ENCODE measurements around the gene CACNA1A.
"Not testable (repeated sequence)": the region's sequence is repeated elsewhere in the genome, so short reads cannot be mapped to it uniquely, and the experiment has no call there.

Gene CACNA1A

DNA sequence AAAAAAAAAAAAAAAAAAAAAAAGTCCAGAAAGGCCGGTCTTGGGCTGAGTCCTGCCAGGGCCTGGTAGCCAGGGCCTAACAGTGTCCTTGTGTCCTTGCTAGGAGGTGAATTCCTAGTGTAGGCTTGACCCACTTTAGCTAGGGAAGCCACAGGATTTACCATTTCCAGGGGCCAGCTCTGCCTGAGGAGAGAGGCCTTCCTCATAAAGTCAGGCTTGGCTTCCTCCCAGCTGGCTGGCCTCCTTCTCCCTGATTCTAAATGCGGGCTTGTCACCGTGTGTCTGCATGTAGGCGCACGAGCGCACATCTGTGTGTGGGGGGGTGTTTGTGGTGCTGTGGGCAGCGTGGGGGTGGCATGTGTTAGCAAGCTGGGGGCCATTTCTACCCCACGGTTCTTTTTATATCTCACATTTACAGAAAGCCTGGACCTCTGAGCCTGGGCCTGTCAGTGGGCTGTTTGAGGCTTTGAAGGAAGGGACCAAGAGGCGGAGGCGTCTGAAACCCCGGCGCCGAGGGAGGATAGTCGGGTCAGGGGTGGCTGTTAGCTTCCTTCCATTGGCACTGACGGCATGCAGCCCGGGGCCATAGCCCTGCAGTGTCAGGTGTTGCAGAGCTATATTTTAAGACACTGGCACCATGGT is 324.4 kb downstream of the CACNA1A start:
- TF ChIP-seq, protein P1, sequence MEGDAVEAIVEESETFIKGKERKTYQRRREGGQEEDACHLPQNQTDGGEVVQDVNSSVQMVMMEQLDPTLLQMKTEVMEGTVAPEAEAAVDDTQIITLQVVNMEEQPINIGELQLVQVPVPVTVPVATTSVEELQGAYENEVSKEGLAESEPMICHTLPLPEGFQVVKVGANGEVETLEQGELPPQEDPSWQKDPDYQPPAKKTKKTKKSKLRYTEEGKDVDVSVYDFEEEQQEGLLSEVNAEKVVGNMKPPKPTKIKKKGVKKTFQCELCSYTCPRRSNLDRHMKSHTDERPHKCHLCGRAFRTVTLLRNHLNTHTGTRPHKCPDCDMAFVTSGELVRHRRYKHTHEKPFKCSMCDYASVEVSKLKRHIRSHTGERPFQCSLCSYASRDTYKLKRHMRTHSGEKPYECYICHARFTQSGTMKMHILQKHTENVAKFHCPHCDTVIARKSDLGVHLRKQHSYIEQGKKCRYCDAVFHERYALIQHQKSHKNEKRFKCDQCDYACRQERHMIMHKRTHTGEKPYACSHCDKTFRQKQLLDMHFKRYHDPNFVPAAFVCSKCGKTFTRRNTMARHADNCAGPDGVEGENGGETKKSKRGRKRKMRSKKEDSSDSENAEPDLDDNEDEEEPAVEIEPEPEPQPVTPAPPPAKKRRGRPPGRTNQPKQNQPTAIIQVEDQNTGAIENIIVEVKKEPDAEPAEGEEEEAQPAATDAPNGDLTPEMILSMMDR (IDR thresholded peaks at IDR 0.05; ENCODE audit: low read depth, low read length): no peak
- DNase-seq (ENCODE audit: extremely low read depth, low read depth): no peak

DNA sequence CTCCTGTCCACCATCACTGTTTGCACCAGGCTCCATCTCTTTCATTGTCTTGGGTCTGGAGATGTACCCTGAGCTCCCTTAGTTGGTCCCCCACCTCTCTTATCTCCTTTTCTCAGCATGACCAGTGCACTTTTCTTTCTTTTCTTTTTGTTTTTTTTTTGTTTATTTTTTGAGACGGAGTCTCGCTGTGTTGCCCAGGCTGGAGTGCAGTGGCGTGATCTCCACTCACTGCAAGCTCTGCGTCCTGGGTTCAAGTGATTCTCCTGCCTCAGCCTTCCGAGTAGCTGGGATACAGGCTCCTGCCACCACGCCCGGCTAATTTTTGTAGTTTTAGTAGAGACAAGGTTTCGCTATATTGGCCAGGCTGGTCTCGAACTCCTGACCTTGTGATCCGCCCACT is 328.0 kb downstream of the CACNA1A start:
- DNase-seq (ENCODE audit: extremely low read depth, low read depth): not testable (repeated sequence)

DNA sequence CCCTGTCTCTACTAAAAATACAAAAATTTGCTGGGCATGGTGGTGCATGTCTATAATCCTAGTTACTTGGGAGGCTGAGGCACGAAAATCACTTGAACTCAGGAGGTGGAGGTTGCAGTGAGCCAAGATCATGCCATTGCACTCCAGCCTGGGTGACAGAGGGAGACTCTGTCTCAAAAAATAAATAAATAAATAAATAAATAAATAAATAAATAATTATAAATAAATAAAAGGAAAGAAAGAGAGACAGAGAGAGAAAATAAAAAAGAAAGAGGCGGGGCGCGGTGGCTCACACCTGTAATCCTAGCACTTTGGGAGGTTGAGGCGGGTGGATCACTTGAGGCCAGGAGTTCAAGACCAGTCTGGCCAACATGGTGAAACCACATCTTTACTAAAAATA is 328.7 kb downstream of the CACNA1A start:
- DNase-seq (ENCODE audit: extremely low read depth, low read depth): not testable (repeated sequence)

DNA sequence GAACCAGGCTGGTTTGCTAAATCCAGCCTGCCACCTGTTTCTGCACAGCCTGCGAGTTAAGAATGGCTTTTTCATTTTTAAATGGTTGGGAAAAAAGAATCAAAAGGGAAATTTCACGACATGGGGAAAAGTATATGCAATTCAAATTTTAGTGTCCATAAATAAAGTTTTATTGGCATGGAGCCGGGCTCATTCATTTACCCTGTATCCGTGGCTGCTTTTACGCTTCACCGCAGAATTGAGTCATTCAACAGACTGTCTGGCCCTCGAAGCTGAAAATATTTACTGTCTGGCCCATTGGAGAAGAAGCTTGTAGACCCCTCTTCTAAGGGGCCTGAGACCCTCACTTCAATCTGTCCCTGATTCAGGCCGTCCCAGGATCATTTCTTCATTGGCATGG is 329.9 kb downstream of the CACNA1A start:
- no peak for DNase-seq (ENCODE audit: extremely low read depth, low read depth)
- TF ChIP-seq, protein P1 (IDR thresholded peaks at IDR 0.05; ENCODE audit: low read depth, low read length): no peak

DNA sequence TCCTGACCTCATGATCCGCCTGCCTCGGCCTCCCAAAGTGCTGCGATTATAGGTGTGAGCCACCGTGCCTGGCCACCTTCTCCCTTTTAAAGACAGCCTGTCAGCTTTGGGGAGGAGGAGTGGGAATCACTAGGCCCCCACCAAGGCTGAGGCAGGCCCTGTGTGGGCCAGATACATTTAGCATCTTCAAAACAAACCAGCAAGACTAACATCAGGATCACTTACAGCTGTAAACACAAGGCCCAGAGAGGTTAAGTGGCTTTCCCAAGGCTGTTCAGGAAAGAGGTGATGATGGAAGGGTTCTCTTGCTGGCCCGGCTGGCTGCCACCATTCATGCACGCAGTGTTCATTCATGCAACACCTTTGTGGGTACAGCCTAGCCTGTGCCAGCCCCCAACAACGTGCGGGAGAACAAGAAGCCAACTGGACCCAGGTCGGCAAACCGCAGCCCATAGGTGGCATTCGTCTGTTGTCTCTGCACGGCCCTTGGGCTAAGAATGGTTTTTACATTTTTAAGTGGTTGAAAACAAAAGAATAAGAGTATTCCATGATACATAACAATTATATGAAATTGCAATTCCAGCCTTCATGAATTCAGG is 333.0 kb downstream of the CACNA1A start:
- TF ChIP-seq, protein P1 (IDR thresholded peaks at IDR 0.05; ENCODE audit: low read depth, low read length): no peak
- DNase-seq (ENCODE audit: extremely low read depth, low read depth): no peak

DNA sequence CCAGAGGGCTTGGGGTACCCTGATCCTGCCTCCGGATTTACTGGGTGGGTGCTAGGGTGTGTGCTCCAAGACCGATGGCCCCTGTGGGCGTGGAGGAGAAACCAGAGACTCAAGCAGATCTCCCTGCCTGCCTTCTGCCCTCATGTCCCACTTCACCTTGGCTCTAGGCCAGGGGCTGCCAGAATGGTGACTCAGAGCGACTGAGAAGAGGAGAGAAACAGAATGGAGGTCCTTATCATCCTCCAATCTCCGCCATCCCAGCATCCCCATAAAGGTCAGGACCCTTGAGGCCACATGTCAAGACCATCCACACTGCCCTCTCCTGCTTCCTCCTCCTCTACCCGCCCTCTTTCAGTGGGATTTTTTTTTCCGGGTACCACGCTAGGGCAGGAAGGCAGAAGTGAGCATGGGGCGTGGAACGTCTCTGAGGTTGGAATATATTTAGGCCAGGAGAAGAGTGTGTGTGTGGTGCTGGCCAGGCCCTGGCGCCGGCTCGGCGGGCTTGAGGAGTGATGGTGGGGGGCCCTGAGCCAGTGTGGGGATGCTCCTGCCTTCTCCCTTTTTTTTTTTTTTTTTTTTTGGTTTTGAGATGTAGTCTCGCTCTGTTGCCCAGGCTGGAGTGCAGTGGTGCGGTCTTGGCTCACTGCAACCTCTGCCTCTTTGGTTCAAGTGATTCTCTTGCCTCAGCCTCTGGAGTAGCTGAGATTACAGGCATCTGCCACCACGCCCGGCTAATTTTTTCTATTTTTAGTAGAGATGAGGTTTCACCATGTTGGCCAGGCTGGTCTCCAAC is 333.7 kb downstream of the CACNA1A start:
- no peak for DNase-seq (ENCODE audit: extremely low read depth, low read depth)
- TF ChIP-seq, protein P1 (IDR thresholded peaks at IDR 0.05; ENCODE audit: low read depth, low read length): no peak

DNA sequence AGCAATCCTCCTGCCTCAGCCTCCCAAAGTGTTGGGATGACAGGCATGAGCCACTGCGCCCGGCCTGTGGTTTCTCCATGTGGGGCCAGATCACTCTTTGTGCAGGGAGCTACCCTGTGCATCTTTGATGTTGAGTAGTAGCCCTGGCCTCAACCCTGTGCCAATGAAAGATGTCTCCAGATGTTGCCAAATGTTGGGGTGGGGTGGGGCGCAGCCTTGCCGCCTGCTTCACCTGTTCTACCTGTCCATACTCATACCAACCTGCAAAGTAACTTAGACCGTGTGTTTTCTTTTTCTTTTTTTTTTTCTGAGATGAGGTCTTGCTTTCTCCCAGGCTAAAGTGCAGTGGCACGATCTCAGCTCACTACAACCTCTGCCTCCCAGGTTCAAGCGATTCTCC is 335.1 kb downstream of the CACNA1A start:
- TF ChIP-seq, protein P1 (IDR thresholded peaks at IDR 0.05; ENCODE audit: low read depth, low read length): no peak
- no peak for DNase-seq (ENCODE audit: extremely low read depth, low read depth)

DNA sequence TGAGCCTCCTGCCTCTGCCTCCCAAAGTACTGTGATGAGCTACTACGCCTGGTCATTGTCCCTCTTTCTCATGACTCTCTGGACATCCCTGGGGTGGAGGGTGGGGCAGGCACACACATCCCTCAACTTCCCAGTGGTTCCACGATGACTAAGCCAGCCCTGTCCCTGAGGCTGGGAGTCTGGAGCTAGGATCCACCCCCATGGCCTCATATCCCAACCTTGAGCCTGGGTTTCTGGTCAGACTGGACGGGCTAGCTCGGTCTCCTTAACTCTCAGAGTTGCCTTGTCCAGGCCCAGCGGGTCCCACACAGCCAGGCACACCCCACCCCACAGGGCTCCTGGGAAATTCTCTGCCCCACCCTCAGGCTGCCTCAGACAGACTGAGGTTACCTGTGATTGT is 336.5 kb downstream of the CACNA1A start:
- TF ChIP-seq, protein P1 (IDR thresholded peaks at IDR 0.05; ENCODE audit: low read depth, low read length): no peak
- DNase-seq (ENCODE audit: extremely low read depth, low read depth): no peak

DNA sequence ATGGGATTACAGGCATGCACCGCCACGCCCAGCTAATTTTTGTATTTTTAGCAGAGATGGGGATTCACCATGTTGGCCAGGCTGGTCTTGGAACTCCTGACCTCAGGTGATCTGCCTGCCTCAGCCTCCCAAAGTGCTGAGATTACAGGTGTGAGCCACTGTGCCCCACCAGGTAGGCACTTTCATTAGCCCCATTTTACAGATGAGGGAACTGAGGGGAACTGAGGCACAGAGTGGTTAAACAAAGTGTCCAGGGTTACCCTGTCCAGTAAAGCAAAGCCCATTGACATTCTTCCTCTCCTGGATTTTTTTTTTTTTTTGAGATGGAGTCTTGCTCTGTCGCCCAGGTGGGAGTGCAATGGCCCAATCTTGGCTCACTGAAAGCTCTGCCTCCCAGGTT is 340.1 kb downstream of the CACNA1A start:
- DNase-seq (ENCODE audit: extremely low read depth, low read depth): not testable (repeated sequence)

Data from AG09319 (cell line).